Stimulated activated naive CD4-positive, alpha-beta T cell treated with Interleukin-2 at 50 U/mL for 16 hours (primary cell): Measurements from ENCODE around the gene NDUFAF8.

Experiments used
- DNase-seq: peaks from one replicate; lab custom pipeline; 2025; lab: John Stamatoyannopoulos, UW

NDUFAF8 gene

GRCh38 chr17:81274471-81274855, 35.3 kb downstream of the NDUFAF8 start:
- DNase-seq, result no peak

GRCh38 chr17:81276781-81277180, 37.7 kb downstream of the NDUFAF8 start:
- no peak for DNase-seq

GRCh38 chr17:81277421-81277820, 38.3 kb downstream of the NDUFAF8 start:
- DNase-seq, result no peak

DNA sequence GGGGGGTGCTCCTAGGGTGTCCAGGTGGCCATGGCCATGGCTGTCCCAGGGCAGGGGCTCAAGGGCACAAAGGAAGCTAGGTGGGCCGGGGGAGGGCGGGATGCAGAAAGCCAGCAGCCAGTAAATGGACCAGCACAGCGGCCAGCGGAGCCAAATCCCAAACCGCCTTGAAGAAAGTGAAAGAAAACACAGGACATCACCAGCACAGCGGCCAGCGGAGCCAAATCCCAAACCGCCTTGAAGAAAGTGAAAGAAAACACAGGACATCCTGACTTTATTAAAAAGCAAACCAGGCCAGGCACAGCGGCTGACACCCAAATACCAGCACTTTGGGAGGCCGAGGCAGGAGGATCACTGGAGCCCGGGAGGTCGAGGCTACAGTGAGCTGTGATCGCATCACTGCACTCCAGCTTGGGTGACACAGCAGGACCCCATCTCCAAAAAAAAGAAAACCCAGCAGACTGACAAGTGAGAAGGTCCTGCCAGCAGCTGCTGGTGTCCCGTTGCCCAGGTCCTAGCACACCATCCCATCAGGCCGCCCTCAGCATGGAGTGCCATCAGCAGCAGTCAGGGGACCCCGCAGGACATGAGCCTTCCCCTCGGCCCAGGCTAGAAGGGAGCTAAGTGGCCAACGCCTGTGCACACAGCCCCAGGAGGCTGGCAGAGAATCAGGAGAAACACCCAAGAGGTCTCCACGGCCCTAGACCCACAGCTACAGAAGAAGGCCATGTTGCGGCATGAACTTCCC, 39.0 kb downstream of the NDUFAF8 start:
- no peak for DNase-seq

DNA sequence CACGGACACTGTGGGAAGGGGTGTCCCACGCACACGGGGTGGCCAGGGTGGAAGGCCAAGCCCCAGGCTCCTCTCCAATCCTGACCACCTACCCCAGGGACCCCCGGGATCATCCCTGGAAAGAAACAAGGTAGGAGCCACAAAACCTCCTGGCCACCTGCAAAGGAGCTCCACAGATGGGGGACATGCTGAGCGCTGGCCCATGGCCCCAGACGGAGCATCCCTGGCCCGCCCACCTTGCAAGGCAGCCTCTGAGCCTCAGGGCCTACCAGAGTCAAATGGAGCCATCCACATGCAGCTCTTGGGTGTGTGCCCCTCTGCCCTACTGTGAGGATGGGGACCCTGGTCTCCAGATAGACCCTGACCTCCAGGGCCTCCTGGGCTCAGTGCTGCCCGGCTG, 39.7 kb downstream of the NDUFAF8 start:
- DNase-seq, result no peak

DNA sequence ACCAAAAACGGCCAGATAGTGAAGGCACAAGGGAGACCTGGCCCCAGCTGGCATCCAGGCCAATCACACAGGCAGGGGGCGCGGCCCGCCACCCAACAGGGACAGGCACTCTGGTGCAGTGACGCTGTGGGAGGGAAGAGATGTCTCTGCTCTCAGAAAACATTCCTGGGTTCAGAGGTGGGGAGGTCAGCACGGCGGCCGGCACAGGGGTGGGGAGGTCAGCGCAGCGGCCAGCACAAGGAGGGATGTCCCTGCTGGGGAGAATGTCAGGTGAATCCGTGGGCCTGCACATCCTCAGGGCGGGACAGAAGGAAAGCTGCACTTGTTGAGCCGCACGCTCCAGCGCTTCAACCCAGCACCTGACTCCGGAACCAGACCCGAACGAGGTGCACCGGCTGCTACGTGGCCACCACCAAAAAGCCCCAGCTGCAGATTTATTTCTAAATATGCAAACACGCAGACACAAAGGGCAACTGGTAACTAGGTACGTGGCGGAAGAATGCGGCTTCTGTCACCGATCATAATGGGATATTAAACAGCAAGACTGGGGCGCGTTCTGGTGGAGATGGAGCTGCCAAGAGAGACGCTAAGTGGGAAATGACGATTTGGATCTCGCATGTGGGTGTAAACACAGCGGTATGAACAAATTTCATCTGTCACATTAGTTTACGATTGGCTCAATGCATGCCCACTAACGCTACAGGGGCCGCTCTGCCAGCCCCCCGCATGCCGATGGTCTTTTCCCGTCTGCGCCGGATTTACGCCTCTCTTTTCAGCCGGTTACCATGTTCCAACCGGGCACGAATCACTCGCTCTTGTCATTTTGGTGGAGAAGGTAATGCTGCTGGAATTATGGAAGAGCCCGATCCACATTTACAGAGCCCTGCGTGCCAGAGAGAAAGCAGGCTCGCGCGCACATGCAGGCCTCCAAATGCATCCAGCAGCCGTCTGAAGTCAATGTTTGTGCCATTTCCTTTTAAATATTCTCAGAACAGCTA, 40.5 kb downstream of the NDUFAF8 start:
- no peak for DNase-seq

DNA sequence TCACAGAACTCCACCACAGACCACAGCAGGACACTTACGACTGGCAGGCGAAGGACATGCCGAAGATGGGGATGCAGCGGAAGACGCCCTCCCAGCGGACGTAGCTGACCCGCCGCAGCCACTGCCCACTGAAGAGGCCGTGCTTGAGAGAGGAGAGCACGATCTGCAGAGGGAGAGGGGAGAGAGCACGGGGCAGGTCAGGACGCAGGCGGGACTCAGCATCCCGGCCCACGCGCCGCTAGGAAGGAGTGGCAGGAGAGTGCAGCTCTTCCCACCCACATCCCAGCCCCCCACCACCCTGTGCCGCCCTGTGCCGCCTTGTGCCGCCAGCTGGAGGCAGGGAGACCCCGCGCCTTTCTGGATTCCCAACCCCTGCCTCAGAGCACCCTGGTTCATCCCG, 41.5 kb downstream of the NDUFAF8 start:
- no peak for DNase-seq

GRCh38 chr17:81282141-81282540, 43.0 kb downstream of the NDUFAF8 start:
- DNase-seq, result no peak

DNA sequence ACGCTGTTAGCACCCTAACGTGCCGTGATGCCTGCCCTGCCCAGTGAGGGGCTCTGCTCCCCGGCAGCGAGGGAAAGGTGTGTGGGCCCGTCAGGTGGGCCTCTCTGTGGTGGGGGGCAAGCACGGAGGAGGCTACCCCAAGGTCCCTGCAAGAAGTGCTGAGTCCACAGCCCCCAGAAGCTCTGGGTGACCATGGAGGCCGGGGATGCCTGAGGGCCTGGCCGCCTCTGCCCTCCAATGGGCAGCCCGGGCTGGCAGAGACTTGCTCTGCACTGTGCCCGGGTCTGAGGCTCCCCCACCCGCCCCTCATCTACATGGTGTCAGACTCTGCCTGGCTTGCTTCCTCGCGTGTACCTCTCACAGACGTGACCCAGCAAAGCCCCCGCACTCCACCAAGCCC, 43.8 kb downstream of the NDUFAF8 start:
- DNase-seq, result no peak

DNA sequence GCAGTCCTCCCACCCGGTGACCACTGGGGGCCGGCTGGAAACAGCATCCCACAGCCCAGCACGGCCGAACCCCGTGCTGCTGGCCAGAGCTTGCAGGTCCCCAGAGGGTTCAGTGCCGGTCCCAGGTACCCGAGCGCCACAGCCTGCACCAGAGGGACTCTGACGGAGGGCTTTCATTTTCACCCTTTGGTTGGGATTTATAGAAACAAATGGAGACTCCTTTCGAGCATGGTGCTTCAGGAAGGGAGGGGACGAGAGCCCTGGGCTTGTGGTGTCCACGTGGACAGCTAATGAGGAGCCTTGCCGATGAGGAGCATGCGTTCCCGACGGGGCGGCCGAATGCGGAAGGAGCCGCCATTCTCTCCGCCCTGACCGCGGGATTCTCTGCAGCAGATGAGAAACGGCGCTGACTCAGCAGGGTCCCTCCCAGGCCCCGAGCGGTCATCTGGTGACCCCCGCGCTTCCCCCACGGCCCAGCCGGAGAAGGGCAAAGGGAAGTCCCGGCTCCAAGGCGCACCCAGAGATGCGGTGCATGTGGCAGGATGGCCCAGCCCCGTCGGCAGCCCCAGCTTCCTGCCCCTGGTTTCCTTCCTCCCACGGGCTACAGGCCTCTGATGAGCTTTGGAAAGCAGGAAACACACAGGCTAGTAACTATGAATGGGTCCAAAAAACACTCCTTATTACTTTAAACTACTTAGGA, 46.2 kb downstream of the NDUFAF8 start:
- DNase-seq, result peak; percentile 57

DNA sequence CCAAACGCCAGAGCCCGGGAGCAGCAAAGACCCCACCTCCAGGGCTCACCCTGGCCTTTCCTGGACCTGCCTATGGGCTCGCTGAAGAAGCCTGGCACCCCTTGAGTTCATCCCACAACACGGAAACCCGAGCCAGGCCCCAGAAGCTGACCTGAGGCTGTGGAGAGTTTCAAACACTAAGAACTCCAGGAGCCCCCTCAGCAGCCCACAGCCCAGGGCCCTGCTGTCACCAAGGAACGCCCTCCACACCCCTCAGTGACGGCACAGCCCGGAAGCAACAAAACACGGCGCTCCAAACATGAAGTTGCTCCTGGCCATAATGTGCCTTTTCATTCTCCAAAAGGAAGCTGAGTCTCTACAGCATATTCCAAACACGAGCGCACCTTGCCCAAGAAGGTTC, 46.8 kb downstream of the NDUFAF8 start:
- DNase-seq, result no peak

DNA sequence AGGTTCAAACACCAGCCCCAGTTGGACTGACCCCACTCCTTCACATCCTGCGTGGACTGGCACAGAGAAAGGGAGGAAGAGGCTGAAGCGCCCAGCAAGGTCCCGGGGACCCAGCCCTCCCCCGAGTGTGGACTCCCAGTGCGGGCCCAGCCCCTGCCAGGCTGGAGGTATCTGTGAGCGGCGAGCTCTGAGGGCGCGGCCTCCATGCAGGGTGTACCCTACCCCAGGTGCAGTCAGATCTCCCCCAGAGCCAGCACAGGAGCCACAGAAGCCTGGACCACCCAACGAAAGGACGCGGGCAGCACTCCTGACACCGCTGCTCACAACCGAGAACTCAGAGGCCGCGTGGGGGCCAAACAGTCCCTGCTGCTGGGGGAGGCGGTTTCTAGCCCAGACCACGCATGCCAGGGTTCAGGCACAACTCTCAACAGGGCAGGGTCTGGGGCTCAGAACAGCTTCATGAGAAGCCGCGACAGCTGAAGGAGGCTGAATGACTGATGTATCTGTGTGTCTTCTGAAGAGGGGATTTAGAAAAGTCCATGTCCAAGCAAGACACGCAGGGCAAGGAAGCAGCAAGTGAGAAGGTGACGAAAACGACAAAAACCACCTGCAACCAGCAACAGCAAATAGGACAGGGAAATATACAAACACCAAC, 47.5 kb downstream of the NDUFAF8 start:
- DNase-seq, result no peak

DNA sequence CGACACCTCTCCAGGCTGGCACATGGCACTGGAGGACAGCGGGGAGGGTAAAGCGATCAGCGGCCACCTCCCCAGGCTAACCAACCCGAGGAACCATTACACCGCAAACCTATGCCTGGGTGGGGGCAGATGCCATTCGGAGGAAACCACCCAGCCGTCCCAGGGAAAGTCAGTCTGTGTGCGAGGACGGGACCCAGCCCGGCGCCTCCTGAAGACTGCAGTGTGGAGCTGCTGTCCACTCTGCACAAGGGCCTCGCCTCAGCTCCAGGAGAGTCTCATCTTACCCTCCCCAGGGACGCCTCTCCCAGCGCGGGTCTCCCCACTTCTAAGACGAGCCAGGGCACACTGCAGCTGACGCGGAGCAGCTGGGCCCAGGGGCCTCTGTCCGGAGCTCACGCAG, 48.0 kb downstream of the NDUFAF8 start:
- no peak for DNase-seq

GRCh38 chr17:81287741-81288430, 48.8 kb downstream of the NDUFAF8 start:
- DNase-seq, result no peak

- no peak for DNase-seq
Measured at GRCh38 chr17:81288715-81289114, 49.6 kb downstream of the NDUFAF8 start.

DNA sequence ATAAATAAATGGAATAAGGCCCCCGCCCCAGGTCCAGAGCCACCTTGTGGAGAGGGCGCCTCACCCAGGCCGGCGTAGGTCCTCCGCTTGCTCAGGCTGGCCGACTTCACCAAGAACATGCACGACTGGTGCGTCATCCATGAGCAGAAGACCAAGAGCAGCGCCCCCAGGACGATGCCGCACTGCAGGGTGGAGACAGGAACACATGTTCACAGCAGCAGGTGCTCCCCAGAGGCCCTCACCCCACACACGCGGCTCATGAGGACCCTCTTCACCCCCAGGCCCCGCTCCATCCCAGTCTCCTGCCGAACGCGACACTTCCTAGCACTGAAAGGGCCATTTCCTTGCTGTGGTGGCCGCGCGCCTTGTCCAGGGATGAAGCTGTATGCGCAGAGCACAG, 50.5 kb downstream of the NDUFAF8 start:
- no peak for DNase-seq

DNA sequence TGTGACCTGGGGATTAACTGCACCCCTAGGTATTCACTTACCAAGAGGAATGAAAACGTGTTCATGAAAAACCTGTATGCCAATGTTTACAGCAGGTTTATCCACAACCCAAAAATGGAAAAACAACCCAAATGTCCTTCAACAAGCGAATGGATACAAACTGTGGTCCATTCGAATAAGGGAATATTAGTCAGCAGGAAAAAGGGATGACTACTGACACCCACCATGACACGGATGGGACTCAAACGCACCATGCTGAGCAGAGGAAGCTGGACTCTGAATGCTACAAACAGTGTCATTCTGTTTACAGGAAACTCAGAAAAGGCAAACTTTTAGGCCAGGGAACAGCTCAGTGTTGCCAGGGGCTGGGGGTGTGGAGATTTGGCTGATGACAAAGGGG, 51.1 kb downstream of the NDUFAF8 start:
- no peak for DNase-seq
